Activated CD4-positive, alpha-beta T cell treated with anti-CD3 and anti-CD28 coated beads for 48 hours (primary cell): ENCODE data around the gene TICRR.
"Not testable (repeated sequence)": the region's sequence is repeated elsewhere in the genome, so short reads cannot be mapped to it uniquely, and the experiment has no call there.

Experiments
- DNase-seq: peaks from one replicate; pipeline ENCODE4 v3.0.0-alpha.2; 2020

The TICRR gene

DNA sequence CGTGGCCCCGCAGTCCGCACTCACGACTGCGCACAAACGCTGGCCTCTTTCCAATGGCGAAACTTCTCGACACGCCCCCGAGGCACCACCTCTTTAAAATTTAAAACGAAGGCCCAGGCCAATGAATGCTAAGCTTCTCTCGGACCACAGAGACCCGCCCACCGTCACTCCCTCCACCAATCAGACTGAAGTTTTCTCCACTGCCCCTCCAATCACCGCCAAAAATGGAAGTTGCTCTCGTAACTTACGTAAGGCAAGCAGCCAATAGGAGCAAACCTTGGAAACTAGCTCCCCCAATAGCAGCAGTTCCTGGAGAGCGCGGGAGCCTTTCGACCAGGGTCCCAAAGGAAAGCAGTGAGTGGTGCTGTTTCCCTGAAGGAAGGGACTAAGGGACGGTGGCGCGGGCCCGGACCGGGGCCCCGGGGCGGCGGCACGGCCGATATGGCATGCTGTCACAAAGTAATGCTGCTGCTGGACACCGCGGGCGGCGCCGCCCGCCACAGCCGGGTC is at the start of gene TICRR:
Gene TICRR (plus strand): TSS at position 324 of the 510 bp plus-strand sequence. CDS start 118 bp downstream, at position 442.
- peak; percentile 97 for DNase-seq

- DNase-seq = no peak
These were observed 49.1 kb upstream of the TICRR start for GRCh38 chr15:89526181-89526580.

DNA sequence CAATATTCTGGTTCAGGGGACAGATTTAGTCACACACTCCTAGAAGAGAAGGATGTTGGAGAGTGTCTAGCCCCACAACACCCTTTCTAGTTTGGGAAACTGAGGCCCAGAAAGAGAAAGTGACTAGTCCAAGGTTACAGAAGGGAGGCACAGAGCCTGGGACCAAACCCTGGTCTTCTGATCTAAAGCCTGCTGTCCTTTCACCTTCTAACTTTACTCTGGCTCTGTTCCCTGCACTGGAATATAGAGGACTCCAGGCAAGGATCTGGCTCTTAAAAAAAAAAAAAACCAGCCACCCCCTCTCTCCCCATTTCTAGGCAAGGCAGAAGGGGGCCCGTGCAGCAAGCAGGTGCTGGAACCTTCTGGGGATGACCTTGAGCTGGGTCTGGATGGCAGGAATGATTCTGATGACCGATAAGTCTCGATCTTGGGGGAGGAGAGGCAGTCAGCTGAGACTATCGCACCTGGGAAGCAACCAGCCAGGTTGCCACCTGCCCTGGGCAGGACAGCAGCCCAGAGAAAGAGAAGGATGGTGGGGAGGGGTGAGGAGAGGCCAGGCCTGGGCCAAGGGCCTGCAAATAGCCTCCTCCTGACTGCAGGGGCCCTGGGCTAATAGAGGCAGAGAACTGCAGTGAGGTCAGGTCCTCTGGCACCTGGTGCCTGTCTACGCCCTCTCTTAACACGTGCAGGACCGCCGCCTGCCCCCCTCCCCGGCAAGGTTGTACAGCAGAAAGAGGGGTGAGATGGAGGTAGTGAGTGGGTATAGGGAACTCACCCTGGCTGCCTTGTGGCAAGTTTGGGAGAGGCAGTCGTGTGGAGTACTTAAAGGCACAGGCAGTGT is 48.4 kb upstream of the TICRR start:
- DNase-seq = no peak

DNA sequence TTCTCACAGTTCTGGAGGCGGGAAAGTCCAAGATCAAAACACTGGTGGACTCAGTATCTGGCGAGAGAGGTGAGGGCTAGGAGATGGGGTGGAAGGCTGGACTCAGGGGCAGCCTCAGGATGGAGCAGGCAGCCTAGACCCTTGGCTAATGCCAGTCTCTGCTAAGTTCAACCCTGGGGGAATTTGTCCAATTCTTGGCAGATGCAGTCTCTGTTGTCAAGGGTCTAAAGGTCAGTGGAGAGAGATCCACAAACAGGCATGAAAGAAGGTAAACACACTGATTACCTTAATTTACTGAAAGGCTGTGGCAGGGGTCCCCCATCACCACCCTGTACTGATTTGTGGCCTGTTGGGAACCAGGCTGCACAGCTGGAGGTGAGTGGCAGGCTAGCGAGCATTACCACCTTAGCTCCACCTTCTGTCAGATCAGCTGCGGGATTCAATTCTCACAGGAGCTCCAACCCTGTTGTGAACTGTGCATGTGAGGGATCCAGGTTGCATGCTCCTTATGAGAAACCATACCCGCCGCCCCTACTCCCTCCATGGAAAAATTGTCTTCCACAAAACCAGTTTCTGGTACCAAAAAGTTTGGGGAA is 46.4 kb upstream of the TICRR start:
- no peak for DNase-seq

- DNase-seq = no peak
These were observed 44.3 kb upstream of the TICRR start for GRCh38 chr15:89530976-89531375.

DNA sequence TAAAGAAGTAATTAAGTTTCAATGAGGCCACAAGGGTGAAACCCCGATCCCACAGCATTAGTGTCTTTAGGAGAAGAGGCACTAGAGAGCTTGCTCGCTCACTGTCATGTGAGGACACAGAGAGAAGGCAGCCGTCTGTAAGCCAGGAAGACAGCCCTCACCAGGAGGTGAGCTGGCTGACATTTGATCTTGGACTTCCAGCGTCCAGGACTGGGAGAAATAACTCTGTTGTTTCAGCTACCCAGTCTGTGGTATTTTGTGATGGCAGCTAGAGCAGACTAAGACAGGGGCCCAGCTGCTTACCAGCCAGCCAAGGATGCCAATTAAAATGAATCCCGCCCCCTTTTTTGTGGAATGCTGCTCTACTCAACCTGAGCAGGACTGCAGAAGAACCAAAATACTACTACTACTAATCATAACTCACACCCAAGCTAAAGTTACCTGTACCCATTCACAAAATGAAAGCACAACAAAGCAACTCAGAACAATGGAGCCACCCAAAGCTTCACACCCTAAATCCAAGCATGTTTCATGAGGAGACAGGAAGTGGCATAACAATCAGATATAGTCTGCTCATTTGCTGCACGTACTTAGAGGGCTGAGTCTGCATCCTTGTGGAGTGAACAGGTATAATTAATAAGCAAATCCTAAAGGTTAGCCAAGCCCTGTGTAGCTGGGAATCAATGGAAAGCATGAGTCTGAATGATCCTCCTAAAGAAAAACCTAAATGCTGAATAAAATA is 43.3 kb upstream of the TICRR start:
- DNase-seq = no peak

DNA sequence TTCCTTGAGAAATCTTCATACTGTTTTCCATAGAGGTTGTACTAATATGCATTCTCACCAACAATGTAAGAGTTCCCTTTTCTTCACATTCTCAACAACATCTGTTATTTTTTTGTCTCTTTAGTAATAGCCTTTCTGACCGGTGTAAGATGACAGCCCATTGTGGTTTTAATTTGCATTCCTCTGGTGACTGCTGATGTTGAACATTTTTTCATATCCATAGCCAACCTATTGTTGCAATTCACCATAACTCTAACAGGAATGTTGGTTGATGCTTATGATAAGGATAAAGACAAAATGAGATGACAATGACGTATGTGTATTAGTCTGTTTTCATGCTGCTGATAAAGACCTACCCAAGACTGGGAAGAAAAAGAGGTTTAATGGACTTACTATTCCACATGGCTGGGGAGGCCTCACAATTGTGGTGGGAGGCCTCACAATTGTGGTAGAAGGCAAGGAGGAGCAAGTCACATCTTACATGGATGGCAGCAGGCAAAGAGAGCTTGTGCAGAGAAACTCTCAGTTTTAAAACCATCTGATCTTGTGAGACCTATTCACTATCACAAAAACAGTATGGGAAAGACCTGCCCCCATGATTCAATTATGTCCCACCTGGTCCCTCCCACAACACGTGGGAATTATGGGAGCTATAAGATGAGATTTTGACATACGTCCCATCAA is 41.3 kb upstream of the TICRR start:
- no peak for DNase-seq

DNA sequence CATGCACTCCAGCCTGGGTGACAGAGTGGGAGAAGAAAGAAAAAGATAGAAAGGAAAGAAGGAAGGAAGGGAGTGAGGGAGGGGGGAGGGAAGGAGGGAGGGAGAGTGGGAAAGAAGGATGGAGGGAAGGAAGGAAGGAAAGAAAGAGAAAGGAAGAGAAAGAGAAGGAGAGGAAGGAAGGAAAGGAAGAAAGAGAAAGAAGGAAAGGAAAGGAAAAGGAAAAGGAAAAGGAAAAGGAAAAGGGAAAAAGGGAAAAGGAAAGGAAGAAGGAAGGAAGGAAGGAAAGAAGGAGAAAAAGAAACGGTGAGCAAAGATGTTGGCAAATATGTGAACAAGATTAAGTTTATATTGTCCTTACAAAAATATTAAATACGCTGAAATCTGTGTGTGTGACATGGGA is 36.2 kb upstream of the TICRR start:
- no peak for DNase-seq

GRCh38 chr15:89542369-89542768 is 32.9 kb upstream of the TICRR start:
- no peak for DNase-seq

GRCh38 chr15:89543389-89543788 is 31.9 kb upstream of the TICRR start:
- DNase-seq = no peak

GRCh38 chr15:89549138-89549537 is 26.1 kb upstream of the TICRR start:
- DNase-seq = not testable (repeated sequence)

- DNase-seq = no peak
These were observed 24.8 kb upstream of the TICRR start for GRCh38 chr15:89550427-89550826.

DNA sequence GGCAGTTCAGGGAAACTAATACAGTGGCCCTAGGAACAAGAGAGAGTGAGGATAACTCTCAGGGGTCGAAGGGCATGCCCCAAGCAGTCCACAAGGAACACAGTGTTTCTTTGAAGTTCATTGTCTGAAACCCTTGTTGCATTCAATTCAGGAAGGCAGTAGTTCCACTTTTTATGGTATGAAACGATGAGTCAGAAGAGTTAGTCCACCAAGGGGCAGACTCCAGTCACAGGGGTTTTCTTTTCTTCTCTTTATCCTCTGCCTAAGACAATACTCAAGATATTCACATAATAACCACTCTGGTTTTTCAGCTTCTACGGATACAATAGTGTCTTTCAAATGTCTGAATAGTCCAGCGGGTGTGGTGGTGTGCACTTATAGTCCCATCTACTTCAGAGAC is 23.7 kb upstream of the TICRR start:
- DNase-seq = no peak

DNA sequence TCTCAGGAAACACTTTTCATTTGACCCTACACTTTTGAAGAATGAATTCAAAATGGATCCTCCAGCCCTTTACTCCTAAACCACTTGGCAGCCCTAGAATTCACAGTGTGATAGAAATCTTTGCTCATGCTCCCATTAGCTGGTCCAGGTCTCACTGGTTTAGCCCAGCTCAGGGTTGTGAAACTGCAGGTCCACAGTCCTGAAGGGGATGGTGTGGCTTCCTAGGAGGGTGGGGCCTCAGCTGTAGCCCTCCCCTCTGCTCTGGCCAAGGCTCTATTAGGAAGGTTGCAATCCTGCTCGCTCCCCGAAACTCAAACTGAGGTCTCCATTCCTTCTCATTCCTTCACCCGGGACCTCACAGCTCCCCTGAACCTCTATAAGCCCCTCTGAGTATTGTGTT is 21.6 kb upstream of the TICRR start:
- DNase-seq = no peak

DNA sequence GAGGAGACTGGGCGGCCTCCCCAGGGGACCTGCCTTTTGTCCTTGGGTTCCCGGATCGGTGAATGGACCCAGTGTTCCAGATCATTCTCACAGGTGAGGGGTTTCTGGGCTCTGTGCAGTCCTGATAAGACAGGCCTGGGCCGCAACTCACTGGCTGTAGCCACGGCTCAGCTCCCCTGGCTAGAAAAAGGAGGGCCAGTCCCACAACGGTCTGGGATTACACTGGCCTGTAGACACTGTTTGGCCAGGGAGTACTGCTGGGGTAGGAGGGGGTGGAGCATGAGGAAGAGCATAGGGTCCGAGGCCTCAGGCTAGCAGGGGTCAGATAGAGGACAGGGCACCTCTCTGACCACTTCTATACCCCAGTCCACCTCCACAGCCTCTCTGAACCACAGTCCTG is 21.0 kb upstream of the TICRR start:
- no peak for DNase-seq

DNA sequence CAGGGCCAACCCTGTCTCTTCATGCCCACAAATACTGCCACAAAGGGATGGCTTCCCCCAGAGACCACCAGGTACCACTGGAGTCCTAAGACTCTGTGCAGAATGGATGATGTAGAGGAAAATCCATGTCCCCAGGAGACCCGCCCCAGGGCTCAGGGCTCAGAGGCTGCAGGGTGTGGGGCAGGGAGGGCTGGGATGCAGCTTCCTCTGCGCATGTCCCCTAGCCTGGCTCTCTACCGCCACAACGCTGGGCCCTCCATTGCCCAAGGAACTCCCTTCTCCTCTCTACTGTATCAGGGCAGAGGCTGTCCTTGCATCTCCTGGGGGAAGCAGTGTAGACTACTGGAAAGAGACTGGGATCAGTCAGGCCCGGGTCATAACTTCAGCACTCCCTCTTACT is 19.5 kb upstream of the TICRR start:
- no peak for DNase-seq

DNA sequence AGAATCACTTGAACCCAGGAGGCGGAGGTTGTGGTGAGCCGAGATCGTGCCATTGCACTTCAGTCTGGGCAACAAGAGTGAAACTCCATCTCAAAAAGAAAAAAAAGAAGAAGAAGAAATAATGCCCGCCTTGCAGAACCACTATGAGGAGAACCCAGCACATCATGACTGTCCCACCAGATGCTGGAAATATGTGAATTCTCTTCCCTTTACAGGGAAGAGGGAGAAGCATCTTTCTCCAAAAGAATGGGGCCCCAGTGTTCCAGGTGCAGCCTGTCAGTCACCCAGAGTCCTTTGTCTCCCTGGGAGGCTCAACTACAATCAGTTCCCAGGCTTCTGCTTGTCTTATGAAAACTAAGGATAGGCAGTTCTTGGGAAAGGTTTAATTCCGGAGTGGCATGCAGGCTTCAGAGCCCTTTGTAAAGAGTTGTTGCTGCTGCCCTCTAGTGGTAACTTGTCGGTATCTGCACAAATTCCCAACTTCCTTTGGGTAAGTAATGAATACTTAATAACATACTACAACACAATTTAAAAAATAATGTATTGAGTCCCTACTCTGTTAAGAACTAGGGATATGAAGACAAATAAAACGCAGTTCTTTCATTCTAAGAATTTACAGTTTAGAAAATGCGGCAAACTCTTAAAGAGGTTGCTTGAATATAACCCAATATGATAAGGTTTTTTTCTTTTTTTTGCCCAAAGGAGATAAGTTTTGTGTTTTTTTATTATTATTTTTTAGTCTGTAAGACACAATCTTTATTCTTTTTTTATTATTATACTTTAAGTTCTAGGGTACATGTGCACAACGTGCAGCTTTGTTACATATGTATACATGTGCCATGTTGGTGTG is 18.6 kb upstream of the TICRR start:
- DNase-seq = peak; percentile 42

GRCh38 chr15:89559769-89560264 is 15.5 kb upstream of the TICRR start:
- no peak for DNase-seq

- DNase-seq = no peak
These were observed 9.1 kb upstream of the TICRR start for GRCh38 chr15:89566181-89566580.

DNA sequence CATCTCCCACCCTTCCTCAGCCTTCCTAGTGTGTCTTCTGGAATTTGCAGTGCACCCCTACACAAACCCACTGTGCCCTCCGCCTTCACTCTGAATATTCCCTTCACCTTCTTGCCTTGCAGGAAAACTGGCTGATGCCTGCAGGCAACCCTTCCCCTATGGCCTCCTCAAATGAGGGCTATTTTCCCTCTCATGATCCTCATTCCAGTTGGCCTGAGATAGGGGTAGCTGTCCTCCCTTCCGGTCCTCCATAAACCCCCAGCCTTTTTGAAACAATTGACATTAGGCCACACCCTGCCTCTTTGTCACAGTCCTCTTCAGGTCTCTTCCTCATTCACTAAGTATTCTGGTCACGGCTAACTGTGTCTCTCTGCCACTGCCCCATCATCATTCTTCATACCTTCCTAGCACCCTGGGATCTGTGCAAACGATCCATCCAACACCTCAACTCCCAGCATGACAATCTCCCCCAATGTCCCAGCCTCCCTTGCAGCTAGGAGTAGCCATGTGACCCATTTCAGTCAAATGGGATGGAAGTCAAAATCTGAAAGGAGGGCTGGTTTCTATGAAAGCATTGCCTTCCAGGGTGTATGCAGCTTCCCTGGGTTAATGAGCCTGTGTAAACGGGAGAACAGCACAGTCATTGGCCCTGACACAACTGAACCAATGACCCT is 8.5 kb upstream of the TICRR start:
- no peak for DNase-seq

DNA sequence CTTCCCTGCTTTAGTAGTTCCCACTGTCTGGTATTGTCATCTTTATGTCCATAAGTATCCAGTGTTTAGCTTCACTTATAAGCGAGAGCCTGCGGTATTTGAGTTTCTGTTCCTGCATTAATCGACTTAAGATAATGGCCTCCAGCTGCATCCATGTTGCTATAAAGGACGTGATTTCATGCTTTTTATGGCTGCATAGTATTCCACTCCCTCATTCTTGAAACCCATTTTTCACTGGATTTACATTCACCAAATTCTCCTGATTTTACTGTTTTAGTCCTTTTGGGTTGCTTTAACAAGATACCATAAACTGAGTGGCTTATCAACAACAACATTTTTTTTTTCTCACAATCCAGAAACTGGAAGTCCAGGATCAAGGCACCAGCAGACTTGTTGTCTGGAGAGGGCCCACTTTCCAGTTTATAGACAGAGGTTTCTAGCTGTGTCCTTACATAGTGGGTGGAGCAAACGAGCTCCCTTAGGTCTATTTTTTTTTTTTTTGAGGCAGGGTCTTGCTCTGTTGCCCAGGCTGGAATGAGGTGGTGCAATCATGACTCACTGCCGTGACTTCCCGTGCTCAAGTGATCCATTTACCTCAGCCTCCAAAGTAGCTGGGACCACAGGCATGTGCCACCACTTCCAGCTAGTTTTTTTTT is 6.1 kb upstream of the TICRR start:
- no peak for DNase-seq
